ENCODE data around the gene TRAPPC8.

Gene TRAPPC8

DNA sequence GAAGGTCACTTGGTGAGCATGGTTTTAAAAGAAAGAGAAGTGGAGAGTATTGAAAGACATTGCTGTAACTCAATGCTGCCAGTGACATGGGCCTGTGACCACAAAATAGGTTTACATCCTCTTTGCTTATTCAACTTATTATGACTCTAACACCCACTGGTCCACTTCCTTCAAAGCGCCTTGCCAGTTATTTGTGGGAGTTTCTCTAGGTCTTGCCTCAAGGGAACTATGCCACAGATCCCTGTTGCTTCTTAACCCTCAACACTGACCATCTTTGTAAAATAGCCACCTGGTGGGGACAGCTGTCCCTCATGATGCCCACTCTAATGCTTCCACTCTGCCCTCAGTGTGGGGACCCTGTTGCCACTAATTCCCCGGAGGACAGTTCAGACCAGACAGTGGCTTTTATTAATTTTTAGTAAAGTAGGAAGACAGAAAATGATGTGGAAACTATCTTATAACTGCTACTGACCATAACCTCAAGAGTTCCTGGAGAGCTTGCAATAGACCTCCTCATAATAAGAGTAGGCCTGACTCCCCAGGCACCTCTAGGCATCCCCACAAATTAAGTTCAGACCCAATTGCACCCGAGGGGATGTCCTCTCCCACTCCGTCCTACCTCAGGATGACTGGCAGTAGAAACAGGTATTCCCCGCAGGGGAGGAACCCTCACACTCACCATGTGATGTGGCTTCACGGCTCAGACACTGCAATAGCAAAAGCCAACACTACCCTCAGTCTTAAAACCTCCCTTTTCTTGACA lies 150.9 kb downstream of the TRAPPC8 start:
- no peak for DNase-seq (ENCODE audit: low read depth)

DNA sequence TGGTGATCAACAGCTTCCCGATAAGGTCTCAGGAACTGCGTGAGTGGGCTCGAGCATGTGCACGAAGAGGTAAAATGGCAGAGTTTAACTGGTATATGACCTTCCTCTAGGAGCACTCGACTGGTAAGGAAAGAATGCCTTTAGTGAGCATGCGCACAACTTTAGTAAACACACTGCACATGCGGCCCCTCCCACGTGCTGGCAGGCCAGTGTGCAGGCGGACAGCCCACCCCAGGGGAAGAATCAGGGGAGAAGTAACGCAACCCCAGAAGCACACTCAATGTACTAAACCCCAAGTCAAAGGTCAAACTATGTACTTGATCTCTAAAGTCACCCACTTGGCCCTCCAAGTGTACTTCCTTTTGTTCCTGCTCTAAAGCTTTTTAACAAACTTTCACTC lies 153.5 kb downstream of the TRAPPC8 start:
- no peak for DNase-seq (ENCODE audit: low read depth)

DNA sequence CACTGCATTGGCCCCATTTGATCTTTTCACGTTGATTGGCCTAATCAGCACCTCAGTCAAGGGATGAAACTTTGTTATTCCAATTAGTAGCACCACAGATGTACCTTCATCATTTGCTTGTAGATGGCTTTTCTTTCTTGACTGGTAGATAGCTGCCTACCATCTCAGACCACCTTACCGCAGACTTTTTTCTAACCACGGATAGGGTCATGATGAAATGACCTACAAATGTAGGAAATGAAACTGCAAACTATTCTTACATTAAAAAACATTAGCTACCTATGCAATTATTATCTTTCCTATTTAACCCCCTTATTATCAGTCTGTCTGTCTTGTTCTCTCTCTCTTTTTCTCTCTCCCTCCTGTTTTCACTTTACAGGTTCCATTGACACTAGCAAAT lies 159.9 kb downstream of the TRAPPC8 start:
- DNase-seq (ENCODE audit: low read depth) = no peak
